EH (cell line): ENCODE results near the gene SNAI1.
A peak's percentile ranks its signal among the peaks of the same experiment; 100 is the strongest.
"Not testable (repeated sequence)": the region's sequence is repeated elsewhere in the genome, so short reads cannot be mapped to it uniquely, and the experiment has no call there.

Source experiments
- DNase-seq: peaks from one replicate; pipeline ENCODE4 v3.0.0-alpha.2; 2015; ENCODE audit warnings: low read depth

SNAI1 gene

DNA sequence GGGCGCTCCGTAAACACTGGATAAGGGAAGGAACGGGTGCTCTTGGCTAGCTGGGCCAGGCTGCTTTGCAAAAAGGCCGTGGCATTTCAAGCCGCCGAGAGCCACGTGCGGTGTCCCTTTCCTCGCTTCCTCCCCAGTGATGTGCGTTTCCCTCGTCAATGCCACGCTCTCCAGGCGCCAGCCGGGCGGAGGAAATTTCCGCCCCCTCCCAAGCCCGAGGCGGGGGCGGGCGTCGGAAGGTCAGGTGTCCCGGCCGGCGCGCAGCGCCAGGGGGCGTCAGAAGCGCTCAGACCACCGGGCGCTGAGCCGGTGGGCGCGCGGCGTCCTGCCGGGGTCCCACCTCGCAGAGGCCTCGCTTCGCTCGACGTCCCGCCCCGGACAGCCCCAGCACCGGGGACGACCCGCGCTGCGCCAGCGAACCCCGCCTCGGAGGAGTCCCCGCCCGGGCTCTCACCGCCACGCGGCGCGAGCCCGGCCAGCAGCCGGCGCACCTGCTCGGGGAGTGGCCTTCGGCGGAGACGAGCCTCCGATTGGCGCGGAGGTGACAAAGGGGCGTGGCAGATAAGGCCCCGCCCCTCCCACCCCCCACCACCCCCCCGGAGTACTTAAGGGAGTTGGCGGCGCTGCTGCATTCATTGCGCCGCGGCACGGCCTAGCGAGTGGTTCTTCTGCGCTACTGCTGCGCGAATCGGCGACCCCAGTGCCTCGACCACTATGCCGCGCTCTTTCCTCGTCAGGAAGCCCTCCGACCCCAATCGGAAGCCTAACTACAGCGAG lies at the start of gene SNAI1:
SNAI1 (plus strand) TSS at position 635 of the 777 bp plus-strand sequence; CDS start at position 715, 80 bp downstream.
- peak; percentile 85 for DNase-seq

DNA sequence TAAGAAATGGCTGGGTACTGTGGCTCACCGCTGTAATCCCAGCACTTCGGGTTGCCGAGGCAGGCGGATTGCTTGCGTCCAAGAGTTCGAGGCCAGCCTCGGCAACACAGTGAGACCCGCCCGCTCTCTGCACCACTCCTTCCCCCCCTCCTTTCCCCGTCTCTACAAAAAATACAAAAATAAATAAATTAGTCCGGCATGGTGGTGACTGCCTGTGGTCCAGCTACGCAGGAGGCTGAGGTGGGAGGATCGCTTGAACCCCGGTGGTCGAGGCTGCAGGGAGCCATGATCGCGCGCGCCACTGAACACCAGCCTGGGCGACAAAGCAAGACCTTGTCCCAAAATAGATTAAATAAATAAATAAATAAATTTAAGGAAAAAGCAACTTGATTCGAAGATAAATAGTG lies 47.0 kb upstream of the SNAI1 start:
- DNase-seq = no peak

DNA sequence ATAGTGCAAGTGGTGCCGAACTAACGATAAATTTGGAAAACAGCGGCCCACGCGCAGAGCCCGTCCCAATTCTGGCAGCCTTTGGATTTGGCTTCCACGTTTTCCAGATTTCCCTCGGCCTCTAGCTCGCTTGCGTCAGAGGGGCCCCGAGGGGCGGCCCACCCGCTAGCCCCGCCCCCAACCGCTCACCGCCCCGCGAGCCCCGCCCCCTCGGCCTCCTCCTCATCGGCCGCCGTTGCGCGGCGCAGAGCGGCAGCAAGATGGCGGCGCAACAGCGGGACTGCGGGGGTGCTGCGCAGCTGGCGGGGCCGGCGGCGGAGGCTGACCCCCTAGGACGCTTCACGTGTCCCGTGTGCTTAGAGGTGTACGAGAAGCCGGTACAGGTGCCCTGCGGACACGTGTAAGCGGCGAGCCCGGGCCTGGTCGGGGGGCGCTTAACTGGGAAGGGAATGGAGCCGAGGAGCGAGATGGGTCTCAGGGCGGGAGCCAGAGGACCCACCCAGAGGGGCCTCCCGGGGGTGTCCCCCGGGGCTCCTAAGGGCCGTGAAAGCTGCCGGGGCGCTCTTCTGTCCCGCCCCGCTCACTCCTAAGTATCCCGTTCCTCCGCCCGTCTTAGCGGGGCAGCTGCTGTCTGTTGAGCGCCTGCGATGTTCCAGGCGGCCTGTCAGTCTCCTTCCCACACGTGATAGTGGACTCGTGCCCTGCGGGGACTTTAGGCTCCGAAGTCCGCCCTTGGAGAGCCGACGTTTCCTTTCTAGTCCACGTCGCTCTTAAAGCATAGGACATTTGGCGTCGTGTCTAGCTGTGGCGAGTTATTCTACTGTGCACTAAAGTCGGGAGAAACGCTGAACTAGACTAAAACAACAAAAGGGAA lies 46.4 kb upstream of the SNAI1 start, which contains the start of gene RNF114:
RNF114 (plus strand) TSS at position 245 of the 874 bp plus-strand sequence; CDS start at position 261, 16 bp downstream.
- DNase-seq = peak; percentile 88

DNA sequence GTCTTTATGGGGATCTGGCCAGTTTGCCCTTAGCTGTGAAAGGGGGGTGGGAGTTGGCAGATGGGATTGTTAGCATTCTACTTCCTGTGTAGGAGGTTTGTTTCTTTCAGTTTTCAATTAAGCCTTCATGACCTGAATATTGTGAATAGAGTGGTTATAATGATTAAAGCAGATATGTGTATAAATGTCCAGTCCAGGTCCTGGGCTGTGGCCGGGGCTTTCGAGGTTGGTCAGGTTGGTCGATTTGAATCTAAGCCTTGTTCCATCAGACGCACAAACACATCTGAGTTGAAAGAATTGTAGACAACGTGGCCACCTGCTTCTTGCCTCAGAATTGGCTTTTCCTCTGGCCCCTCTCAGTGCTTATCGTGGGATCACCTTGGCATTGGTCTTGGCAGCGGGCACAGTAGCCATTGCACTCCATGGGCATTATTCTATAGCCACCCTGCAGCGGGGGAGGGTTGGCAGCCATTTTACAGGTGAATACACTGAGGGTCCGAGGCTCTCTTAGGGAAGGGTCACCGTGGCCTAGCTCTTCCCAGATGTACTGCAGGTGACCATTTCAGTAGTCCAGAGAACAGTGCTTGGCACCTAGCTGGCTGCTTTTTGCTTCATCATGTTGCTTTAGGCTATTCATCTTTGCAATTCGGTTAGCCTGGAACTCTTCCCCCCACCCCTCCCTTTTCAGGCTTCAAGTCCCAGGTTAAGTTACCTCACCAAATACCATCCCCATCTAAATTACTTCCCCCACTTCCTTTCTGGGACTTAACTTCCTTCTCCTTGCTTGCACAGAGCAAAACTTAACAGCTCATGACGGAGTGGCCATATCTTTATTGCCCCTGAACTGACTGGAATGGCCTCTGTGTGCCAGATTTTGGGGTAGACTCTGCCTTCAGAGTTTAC lies 45.5 kb upstream of the SNAI1 start:
- DNase-seq = no peak

- peak; percentile 79 for DNase-seq
Measured at GRCh38 chr20:49938173-49939163, 44.3 kb upstream of the SNAI1 start.

DNA sequence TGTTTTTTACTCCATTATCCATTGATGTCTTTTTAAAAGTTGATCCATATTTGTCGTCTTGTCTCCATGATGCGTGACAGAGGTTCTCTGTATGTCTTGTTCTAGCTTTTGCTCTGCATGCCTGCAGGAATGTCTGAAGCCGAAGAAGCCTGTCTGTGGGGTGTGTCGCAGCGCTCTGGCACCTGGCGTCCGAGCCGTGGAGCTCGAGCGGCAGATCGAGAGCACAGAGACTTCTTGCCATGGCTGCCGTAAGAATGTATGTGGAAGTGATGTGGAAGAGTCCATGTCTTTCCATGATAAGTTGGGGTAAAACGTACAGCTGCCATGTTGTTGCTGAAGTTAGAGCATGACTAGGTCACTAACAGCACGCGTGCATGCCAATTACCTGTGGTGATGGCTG lies 41.3 kb upstream of the SNAI1 start:
- DNase-seq = no peak

DNA sequence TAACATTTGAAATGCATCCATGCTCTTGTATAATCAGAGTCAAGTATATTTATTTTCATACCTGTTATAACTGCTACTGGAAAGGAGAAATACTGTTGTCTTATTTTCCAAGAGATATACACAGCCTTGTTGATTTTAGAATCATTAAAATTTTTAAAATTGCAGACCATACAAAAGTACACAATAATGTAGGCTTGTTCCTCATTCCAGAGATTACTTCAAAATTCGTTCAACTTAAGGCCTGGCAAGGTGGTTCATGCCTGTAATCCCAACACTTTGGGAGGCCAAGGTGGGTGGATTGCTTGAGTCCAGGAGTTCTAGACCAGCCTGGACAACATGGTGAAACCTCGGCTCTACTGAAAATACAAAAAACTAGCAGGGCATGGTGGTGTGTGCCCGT lies 40.5 kb upstream of the SNAI1 start:
- no peak for DNase-seq

GRCh38 chr20:49942942-49943341 lies 39.8 kb upstream of the SNAI1 start:
- no peak for DNase-seq

DNA sequence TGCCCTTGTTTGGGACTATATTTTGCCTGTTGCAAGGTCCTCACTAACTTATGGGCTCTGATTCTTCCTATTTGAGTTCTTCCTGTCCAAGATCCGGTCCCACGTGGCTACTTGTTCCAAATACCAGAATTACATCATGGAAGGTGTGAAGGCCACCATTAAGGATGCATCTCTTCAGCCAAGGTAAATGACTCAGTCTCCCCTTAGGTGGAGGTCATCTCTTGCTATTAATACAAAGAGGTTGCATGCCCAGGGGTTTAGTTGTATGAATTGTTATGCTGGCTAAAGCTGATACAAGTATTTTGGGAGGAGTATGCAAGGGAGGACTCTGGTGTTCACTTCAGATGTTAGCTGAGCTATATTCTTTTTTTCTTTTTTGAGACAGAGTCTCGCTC lies 37.5 kb upstream of the SNAI1 start:
- DNase-seq = no peak

DNA sequence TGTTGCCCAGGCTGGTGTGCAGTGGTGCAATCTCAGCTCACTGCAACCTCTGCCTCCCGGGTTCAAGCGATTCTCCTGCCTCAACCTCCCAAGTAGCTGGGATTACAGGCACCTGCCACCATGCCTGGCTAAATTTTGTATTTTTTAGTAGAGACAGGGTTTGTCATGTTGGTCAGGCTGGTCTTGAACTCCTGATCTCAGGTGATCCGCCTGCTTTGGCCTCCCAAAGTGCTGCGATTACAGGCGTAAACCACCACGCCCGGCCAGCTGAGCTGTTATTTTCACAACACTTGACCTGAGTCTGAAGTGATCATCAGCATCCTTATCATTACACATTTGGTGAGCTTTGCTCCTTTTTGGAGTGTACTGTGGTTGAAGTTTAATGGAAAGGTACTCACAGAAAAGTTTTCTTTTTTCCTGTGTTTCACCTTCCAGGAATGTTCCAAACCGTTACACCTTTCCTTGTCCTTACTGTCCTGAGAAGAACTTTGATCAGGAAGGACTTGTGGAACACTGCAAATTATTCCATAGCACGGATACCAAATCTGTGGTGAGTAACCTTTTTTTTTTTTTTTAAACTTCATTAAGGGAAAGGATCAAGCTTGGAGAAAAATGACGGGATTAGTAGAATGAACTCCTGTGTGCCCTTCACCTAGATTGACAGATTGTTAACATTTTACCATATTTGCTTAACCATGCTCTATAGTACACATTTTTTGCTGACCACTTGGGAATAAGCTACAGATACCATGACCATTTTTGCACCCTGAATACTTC lies 36.9 kb upstream of the SNAI1 start:
- DNase-seq = no peak

DNA sequence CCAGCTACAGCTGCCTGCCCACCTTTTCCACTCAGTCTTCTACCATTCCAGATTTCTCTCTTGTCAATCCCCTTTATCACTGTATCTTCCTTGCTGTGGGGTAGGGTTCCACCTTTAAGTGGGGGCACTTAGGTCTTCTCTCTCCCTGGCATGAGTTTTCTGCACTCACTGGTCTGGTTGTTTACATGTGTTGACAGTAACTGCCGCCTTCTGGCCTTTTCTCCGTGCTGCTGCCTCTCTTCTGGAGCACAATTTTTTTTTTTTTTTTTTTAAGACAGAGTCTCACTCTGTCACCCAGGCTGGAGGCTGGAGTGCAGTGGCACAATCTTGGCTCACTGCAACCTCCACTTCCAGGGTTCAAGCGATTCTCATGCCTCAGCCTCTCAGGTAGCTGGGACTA lies 34.6 kb upstream of the SNAI1 start:
- DNase-seq = peak; percentile 34

DNA sequence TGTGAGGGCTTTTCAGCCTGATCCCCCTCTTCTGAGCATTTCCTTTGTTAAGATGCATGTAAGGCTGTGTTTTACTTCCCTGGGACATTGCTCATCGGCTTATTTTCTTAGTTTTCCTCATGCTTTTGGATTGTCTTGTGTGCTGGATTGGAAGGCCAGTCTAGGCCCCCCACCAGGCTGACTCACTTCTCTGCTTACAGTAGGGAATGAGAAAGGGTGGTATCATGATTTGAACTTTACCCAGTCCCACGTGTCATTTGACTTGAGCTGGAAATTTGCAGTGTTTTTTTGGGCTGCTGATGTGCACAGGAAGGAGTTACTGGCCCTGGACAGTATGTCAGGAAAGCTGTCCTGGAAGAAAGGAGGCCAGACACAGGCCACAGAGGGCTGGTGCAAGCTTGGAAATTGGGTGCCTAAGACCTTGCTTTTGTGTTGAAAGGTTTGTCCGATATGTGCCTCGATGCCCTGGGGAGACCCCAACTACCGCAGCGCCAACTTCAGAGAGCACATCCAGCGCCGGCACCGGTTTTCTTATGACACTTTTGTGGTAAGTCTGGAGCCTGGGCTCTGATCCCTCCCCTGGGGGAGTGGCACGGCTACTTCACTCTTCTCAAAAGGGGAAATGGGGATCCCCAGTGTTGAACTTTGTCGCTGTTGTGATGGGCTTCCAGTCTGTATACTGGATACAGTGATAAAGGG lies 33.8 kb upstream of the SNAI1 start:
- DNase-seq = peak; percentile 98

DNA sequence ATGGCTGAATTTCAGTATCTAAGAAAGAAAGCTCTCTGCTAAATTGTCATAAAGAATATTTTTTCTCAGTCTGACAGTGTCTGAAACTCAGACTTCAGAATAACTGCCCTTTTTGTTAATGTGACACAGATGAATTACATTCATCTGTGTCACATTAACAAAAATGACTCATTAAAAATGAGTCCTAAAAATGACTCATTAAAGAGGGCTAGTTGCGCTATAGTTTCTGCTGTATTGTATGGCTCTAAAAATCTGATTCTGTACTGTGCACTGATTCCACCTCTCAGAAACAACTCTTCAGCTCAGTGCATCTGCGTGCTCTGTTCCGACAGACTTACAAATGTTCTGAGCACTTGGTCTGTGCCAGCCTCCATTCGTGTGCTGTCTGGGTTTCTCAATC lies 31.6 kb upstream of the SNAI1 start:
- peak; percentile 87 for DNase-seq

GRCh38 chr20:49955167-49955566 lies 27.6 kb upstream of the SNAI1 start:
- DNase-seq = no peak

DNA sequence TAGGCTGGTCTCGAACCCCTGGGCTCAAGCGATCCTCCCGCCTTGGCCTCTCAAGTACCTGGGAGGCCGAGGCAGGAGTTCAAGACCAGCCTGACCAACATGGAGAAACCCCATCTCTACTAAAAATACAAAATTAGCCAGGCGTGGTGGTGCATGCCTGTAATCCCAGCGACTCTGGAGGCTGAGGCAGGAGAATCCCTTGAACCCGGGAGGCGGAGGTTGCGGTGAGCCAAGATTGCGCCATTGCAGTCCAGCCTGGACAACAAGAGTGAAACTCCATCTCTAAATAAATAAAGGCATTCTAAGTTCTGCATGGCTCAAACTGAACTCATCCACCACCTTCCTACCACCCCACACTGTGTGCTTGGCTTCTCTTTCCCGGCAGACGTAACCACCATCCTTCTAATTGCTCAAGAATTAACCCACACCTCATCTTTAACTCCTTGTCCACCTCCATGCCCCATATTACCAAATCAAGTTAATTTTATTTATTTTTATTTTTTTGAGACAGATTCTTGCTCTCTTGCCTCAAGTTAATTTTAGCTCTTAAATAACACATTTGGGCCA lies 26.9 kb upstream of the SNAI1 start:
- not testable (repeated sequence) for DNase-seq

- DNase-seq = no peak
Measured at GRCh38 chr20:49956689-49957088, 26.1 kb upstream of the SNAI1 start.

DNA sequence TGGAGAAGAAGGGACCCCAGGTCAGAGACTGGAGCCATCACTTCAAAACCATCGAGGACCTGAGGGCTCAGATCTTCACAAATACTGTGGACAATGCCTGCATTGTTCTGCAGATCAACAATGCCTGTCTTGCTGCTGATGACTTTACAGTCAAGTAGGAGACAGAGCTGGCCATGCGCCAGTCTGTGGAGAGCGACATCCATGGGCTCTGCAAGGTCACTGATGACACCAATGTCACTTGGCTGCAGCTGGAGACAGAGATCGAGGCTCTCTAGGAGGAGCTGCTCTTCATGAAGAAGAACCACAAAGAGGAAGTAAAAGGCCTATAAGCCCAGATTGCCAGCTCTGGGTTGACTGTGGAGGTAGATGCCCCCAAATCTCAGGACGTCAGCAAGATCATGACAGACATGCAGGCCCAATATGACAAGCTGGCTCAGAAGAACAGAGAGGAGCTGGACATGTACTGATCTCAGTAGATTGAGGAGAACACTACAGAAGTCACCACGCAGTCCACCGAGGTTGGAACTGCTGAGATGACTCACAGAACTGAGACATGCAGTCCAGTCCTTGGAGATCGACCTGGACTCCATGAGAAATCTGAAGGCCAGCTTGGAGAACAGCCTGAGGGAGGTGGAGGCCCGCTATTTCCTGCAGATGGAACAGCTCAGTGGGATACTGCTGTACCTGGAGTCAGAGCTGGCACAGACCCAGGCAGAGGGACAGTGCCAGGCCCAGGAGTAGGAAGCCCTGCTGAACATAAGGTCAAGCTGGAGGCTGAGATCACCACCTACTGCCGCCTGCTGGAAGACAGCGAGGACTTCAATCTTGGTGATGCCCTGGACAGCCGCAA lies 25.5 kb upstream of the SNAI1 start:
- DNase-seq = peak; percentile 39

DNA sequence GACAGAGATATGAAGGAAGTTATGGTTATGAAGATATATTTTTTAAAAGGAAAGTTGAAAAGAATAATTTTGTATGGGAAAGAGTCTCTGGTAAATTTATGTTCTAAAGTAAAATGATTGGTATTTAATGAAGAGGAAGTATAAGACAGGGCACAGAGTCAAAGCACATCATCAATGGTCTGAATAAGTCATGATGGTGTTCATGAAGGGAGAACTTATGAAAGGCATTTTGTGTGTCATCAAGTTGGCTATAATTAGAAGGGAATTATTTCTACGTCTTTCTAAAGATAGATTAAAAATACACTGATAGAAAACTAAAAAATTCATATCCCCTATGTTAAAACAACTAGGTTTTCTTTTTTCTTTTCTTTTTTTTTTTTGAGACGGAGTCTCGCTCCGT lies 21.4 kb upstream of the SNAI1 start:
- DNase-seq = peak; percentile 27
